Measurements from ENCODE around the gene GPX7. TPM values are rescaled to one million over a fixed set of nuclear protein-coding genes. Genes with fewer than 3 reads are reported as not detected.

GPX7 gene
- total RNA-seq, 1 donor, result 73.5 TPM

GRCh38 chr1:52623812-52624211 lies 21.6 kb downstream of the GPX7 start:
- no peaks in the 10 kb centered on the region for H3K27me3 ChIP-seq (ENCODE audit: insufficient read depth, low read length)
- no peak overlapping the region for H3K4me3 ChIP-seq (ENCODE audit: insufficient read depth, low read length)
- no peak for DNase-seq (ENCODE audit: insufficient read length, low spot score, missing footprints)

GRCh38 chr1:52627028-52627427 lies 24.9 kb downstream of the GPX7 start:
- DNase-seq (ENCODE audit: insufficient read length, low spot score, missing footprints), result no peak
- Histone ChIP-seq H3K4me3 (ENCODE audit: insufficient read depth, low read length) (no peak overlapping the region), H3K27me3 (ENCODE audit: insufficient read depth, low read length) (peaks cover 7% of the 10 kb centered on the region)

More at GRCh38 chr1:52623812-52624211, 21.6 kb downstream of the GPX7 start:
- Histone ChIP-seq H2AFZ (ENCODE audit: low read length) (no peak overlapping the region), H3K4me2 (ENCODE audit: insufficient read depth, low read length) (no peak overlapping the region), H3K36me3 (ENCODE audit: insufficient read depth, low read length) (no peaks in the 10 kb centered on the region), H3K27ac (ENCODE audit: low read depth, low read length) (no peak overlapping the region), H4K20me1 (ENCODE audit: insufficient read depth, low read length) (no peaks in the 10 kb centered on the region), H3K79me2 (ENCODE audit: insufficient read depth, low read length) (no peaks in the 10 kb centered on the region), H3K9me3 (ENCODE audit: low read depth, low read length) (no peaks in the 10 kb centered on the region), H3K4me1 (ENCODE audit: insufficient read depth, low read length) (no peaks in the 10 kb centered on the region)
- TF ChIP-seq CTCF (IDR thresholded peaks at IDR 0.05; ENCODE audit: extremely low read depth, low read depth, low read length), result no peak

GRCh38 chr1:52628614-52629324 lies 26.6 kb downstream of the GPX7 start:
- H3K4me2 ChIP-seq (ENCODE audit: insufficient read depth, low read length), result peak overlapping the region; percentile 69
- H3K27ac ChIP-seq (ENCODE audit: low read depth, low read length), result no peak overlapping the region
- H3K79me2 ChIP-seq (ENCODE audit: insufficient read depth, low read length), result no peaks in the 10 kb centered on the region
- DNase-seq (ENCODE audit: insufficient read length, low spot score, missing footprints), result no peak
- TF ChIP-seq CTCF (IDR thresholded peaks at IDR 0.05; ENCODE audit: extremely low read depth, low read depth, low read length), result no peak
- H3K27me3 ChIP-seq (ENCODE audit: insufficient read depth, low read length), result peaks cover 23% of the 10 kb centered on the region
- H3K36me3 ChIP-seq (ENCODE audit: insufficient read depth, low read length), result no peaks in the 10 kb centered on the region
- H3K4me1 ChIP-seq (ENCODE audit: insufficient read depth, low read length), result no peaks in the 10 kb centered on the region
- H2AFZ ChIP-seq (ENCODE audit: low read length), result peak overlapping the region; percentile 33
- no peaks in the 10 kb centered on the region for H4K20me1 ChIP-seq (ENCODE audit: insufficient read depth, low read length)
- peak overlapping the region; percentile 20 for H3K4me3 ChIP-seq (ENCODE audit: insufficient read depth, low read length)
- no peaks in the 10 kb centered on the region for H3K9me3 ChIP-seq (ENCODE audit: low read depth, low read length)

More at GRCh38 chr1:52627028-52627427, 24.9 kb downstream of the GPX7 start:
- Histone ChIP-seq H3K9me3 (ENCODE audit: low read depth, low read length) (no peaks in the 10 kb centered on the region), H2AFZ (ENCODE audit: low read length) (no peak overlapping the region), H3K4me2 (ENCODE audit: insufficient read depth, low read length) (no peak overlapping the region), H3K36me3 (ENCODE audit: insufficient read depth, low read length) (no peaks in the 10 kb centered on the region), H3K27ac (ENCODE audit: low read depth, low read length) (no peak overlapping the region), H3K79me2 (ENCODE audit: insufficient read depth, low read length) (no peaks in the 10 kb centered on the region), H3K4me1 (ENCODE audit: insufficient read depth, low read length) (no peaks in the 10 kb centered on the region), H4K20me1 (ENCODE audit: insufficient read depth, low read length) (no peaks in the 10 kb centered on the region)
- TF ChIP-seq CTCF (IDR thresholded peaks at IDR 0.05; ENCODE audit: extremely low read depth, low read depth, low read length), result no peak

- no peak for DNase-seq (ENCODE audit: insufficient read length, low spot score, missing footprints)
- TF ChIP-seq CTCF (IDR thresholded peaks at IDR 0.05; ENCODE audit: extremely low read depth, low read depth, low read length), result no peak
- H3K4me2 ChIP-seq (ENCODE audit: insufficient read depth, low read length), result peak overlapping the region; percentile 69
- H3K4me3 ChIP-seq (ENCODE audit: insufficient read depth, low read length), result peak overlapping the region; percentile 20
- H4K20me1 ChIP-seq (ENCODE audit: insufficient read depth, low read length), result no peaks in the 10 kb centered on the region
- H2AFZ ChIP-seq (ENCODE audit: low read length), result peak overlapping the region; percentile 33
- H3K9me3 ChIP-seq (ENCODE audit: low read depth, low read length), result no peaks in the 10 kb centered on the region
- no peaks in the 10 kb centered on the region for H3K36me3 ChIP-seq (ENCODE audit: insufficient read depth, low read length)
- H3K27ac ChIP-seq (ENCODE audit: low read depth, low read length), result no peak overlapping the region
- H3K79me2 ChIP-seq (ENCODE audit: insufficient read depth, low read length), result no peaks in the 10 kb centered on the region
- no peaks in the 10 kb centered on the region for H3K4me1 ChIP-seq (ENCODE audit: insufficient read depth, low read length)
- peaks cover 28% of the 10 kb centered on the region for H3K27me3 ChIP-seq (ENCODE audit: insufficient read depth, low read length)
Measured at GRCh38 chr1:52629325-52629643, 27.1 kb downstream of the GPX7 start.

All from osteoblast (primary cell).